H1 (cell line): ENCODE results near the gene POLR3H. TPM values are rescaled to one million over a fixed set of nuclear protein-coding genes. Genes with fewer than 3 reads are reported as not detected.

Experiments used
- CTCF ChIA-PET: fragments of 300-600 bp; sonication (Branson Sonifier 250); formaldehyde crosslinking; loops from one replicate; lab custom pipeline; 2021; ENCODE audit not compliant: partially characterized antibody; lab: Charles Lee
- POLR2A ChIA-PET: fragments of 300-600 bp; sonication (Branson Sonifier 250); formaldehyde crosslinking; loops from one replicate; lab custom pipeline; 2021; ENCODE audit warnings: inconsistent platforms; ENCODE audit not compliant: partially characterized antibody; lab: Charles Lee
- DNase-seq, 2 experiments: peaks; one replicate each; pipeline versions ENCODE4 v3.0.0 to v3.0.0-alpha.2; 2010 to 2022; ENCODE audit warnings: low spot score in 2 of 2, low read depth in 1 of 2, mixed read lengths in 1 of 2
- FAIRE-seq: peaks from 2 replicates; lab custom pipeline; 2011; peaks lifted over from hg19 to GRCh38; lab: Jason Lieb, UNC
- H2AFZ ChIP-seq: 2 replicates; pipeline ENCODE4 v1.8.1; 2012; ENCODE audit warnings: low read length, inconsistent platforms
- H2AK5ac ChIP-seq: 2 replicates; pipeline ENCODE4 v1.6.1; 2013; ENCODE audit warnings: low read depth, low read length
- H2BK120ac ChIP-seq: replicated peaks from 2 replicates; pipeline ENCODE3; 2013; ENCODE audit warnings: low read depth, low read length, inconsistent platforms
- H2BK12ac ChIP-seq: 2 replicates; pipeline ENCODE4 v1.6.1; 2013; ENCODE audit warnings: low read depth, low read length
- H2BK15ac ChIP-seq: 2 replicates; pipeline ENCODE4 v1.6.1; 2013; ENCODE audit warnings: low read length
- H2BK20ac ChIP-seq: 2 replicates; pipeline ENCODE4 v1.6.1; 2013; ENCODE audit warnings: low read length
- H2BK5ac ChIP-seq: 2 replicates; pipeline ENCODE4 v1.6.1; 2013; ENCODE audit warnings: low read depth, low read length
- H3K14ac ChIP-seq: 2 replicates; pipeline ENCODE4 v1.6.1; 2013; ENCODE audit warnings: inconsistent platforms; ENCODE audit not compliant: insufficient read length
- H3K18ac ChIP-seq: 2 replicates; pipeline ENCODE4 v1.6.1; 2013; ENCODE audit warnings: low read length; ENCODE audit errors: extremely low read depth
- H3K23ac ChIP-seq: 2 replicates; pipeline ENCODE4 v1.6.1; 2013; ENCODE audit warnings: inconsistent platforms; ENCODE audit not compliant: insufficient read length
- H3K23me2 ChIP-seq: 2 replicates; pipeline ENCODE4 v1.6.1; 2013; ENCODE audit warnings: low read depth, low read length
- H3K27ac ChIP-seq: 2 replicates; pipeline ENCODE4 v1.6.1; 2011; ENCODE audit warnings: low read depth, low read length, inconsistent platforms
- H3K27me3 ChIP-seq, 4 experiments: replicated peaks in 1 of 4; 1 replicate in 1 of 4; 2 replicates in 3 of 4; pipeline versions ENCODE4 v1.6.1 to v1.8.1; 2011 to 2013; ENCODE audit warnings: low read length in 3 of 4, mild to moderate bottlenecking in 3 of 4, inconsistent platforms in 2 of 4, mixed read lengths in 2 of 4, moderate library complexity in 1 of 4; ENCODE audit not compliant: control insufficient read depth in 3 of 4, insufficient read depth in 3 of 4; ENCODE audit errors: extremely low read depth in 1 of 4
- H3K36me3 ChIP-seq, 4 experiments: 2 replicates each; pipeline versions ENCODE4 v1.6.1 to v1.8.1; 2011 to 2013; ENCODE audit warnings: mild to moderate bottlenecking in 4 of 4, low read length in 3 of 4, moderate library complexity in 2 of 4, control low read depth in 1 of 4, inconsistent platforms in 1 of 4; ENCODE audit not compliant: insufficient read depth in 4 of 4, control insufficient read depth in 2 of 4
- H3K4ac ChIP-seq: replicated peaks from 2 replicates; pipeline ENCODE3; 2013; ENCODE audit warnings: low read length, low read depth, mixed read lengths, inconsistent platforms; ENCODE audit not compliant: insufficient read length
- H3K4me1 ChIP-seq, 4 experiments: replicated peaks in 1 of 4; 1 replicate in 1 of 4; 2 replicates in 3 of 4; pipeline versions ENCODE4 v1.6.1 to v1.8.1; 2011 to 2013; ENCODE audit warnings: low read length in 3 of 4, inconsistent platforms in 2 of 4, mixed read lengths in 1 of 4; ENCODE audit not compliant: insufficient read depth in 4 of 4, control insufficient read depth in 3 of 4
- H3K4me2 ChIP-seq, 2 experiments: 2 replicates each; pipeline versions ENCODE4 v1.6.1 to v1.8.1; 2011 to 2013; ENCODE audit warnings: low read depth in 2 of 2, low read length in 2 of 2, control low read depth in 1 of 2, inconsistent platforms in 1 of 2, mild to moderate bottlenecking in 1 of 2; ENCODE audit not compliant: insufficient read depth in 1 of 2
- H3K4me3 ChIP-seq, 4 experiments: fragments of 200-600, 300-600 bp in 1 of 4; sonication (generic), shearing (Covaris generic), sonication (Bioruptor Twin) in 1 of 4; 2 replicates each; pipeline versions ENCODE4 v1.5.1 to v1.8.1; 2011 to 2016; ENCODE audit warnings: low read length in 4 of 4, low read depth in 3 of 4, control low read depth in 2 of 4, inconsistent platforms in 2 of 4, mild to moderate bottlenecking in 2 of 4, mixed read lengths in 1 of 4, moderate library complexity in 1 of 4; ENCODE audit not compliant: insufficient read depth in 2 of 4; ENCODE audit errors: extremely low read depth in 1 of 4
- H3K56ac ChIP-seq: replicated peaks from 2 replicates; pipeline ENCODE3; 2013; ENCODE audit warnings: low read depth, mild to moderate bottlenecking, mixed read lengths, low read length, inconsistent platforms; ENCODE audit not compliant: insufficient read length
- H3K79me1 ChIP-seq: 2 replicates; pipeline ENCODE4 v1.6.1; 2013; ENCODE audit warnings: low read depth, low read length, control low read depth
- H3K79me2 ChIP-seq, 2 experiments: 2 replicates each; pipeline versions ENCODE4 v1.6.1 to v1.8.1; 2012 to 2013; ENCODE audit warnings: low read length in 2 of 2, mild to moderate bottlenecking in 2 of 2, inconsistent platforms in 1 of 2; ENCODE audit not compliant: insufficient read depth in 2 of 2, control insufficient read depth in 1 of 2
- H3K9ac ChIP-seq, 4 experiments: replicated peaks in 1 of 4; 1 replicate in 1 of 4; 2 replicates in 3 of 4; pipeline versions ENCODE4 v1.6.1 to v1.8.1; 2011 to 2013; ENCODE audit warnings: low read depth in 3 of 4, low read length in 3 of 4, control low read depth in 2 of 4, mild to moderate bottlenecking in 2 of 4, moderate library complexity in 2 of 4, inconsistent platforms in 1 of 4; ENCODE audit errors: extremely low read depth in 1 of 4
- H3K9me3 ChIP-seq, 2 experiments: 2 replicates each; pipeline versions ENCODE4 v1.6.1 to v1.8.1; 2012 to 2013; ENCODE audit warnings: mild to moderate bottlenecking in 2 of 2, moderate library complexity in 2 of 2, control low read depth in 1 of 2, inconsistent platforms in 1 of 2, low read depth in 1 of 2, low read length in 1 of 2, mixed read lengths in 1 of 2; ENCODE audit not compliant: insufficient read depth in 2 of 2
- H4K20me1 ChIP-seq, 2 experiments: replicated peaks in 1 of 2; 2 replicates each; pipeline versions ENCODE3 to v1.8.1; 2011 to 2013; ENCODE audit warnings: inconsistent platforms in 2 of 2, low read length in 2 of 2, mild to moderate bottlenecking in 1 of 2; ENCODE audit not compliant: insufficient read depth in 2 of 2, control insufficient read depth in 1 of 2
- H4K5ac ChIP-seq: 2 replicates; pipeline ENCODE4 v1.6.1; 2013; ENCODE audit warnings: low read length, low read depth, mixed read lengths, inconsistent platforms; ENCODE audit not compliant: insufficient read length
- H4K8ac ChIP-seq: 2 replicates; pipeline ENCODE4 v1.8.0; 2013; ENCODE audit warnings: mild to moderate bottlenecking, moderate library complexity, low read length, inconsistent platforms; ENCODE audit not compliant: insufficient read depth; ENCODE audit errors: extremely low read depth
- H4K91ac ChIP-seq: replicated peaks from 2 replicates; pipeline ENCODE3; 2013; ENCODE audit warnings: low read length, mixed read lengths, inconsistent platforms; ENCODE audit not compliant: insufficient read length
- ATF3 ChIP-seq: IDR thresholded peaks from 2 replicates; pipeline ENCODE4 v1.6.1; 2011; ENCODE audit warnings: low read depth, mild to moderate bottlenecking, low read length; ENCODE audit not compliant: insufficient read depth
- GTF2F1 ChIP-seq: IDR thresholded peaks from 2 replicates; pipeline ENCODE4 v1.6.1; 2012; ENCODE audit warnings: low read depth, low read length, improper control_type of control experiment, borderline replicate concordance
- HDAC6 ChIP-seq: IDR thresholded peaks from one replicate; pipeline ENCODE4 v1.7.1; 2012; ENCODE audit warnings: low read depth, mild to moderate bottlenecking, inconsistent platforms, low read length, moderate library complexity
- KDM1A ChIP-seq: fragments of 200-600, 300-600 bp; sonication (generic); IDR thresholded peaks from 2 replicates; pipeline ENCODE4 v1.7.1; 2016; ENCODE audit warnings: mild to moderate bottlenecking, low read length, borderline replicate concordance
- POLR2AphosphoS5 ChIP-seq: IDR thresholded peaks from 2 replicates; pipeline ENCODE4 v1.6.1; 2011; ENCODE audit warnings: low read depth, low read length
- POU5F1 ChIP-seq: IDR thresholded peaks from 2 replicates; pipeline ENCODE4 v1.6.1; 2011; ENCODE audit warnings: low read depth, mild to moderate bottlenecking, low read length, moderate library complexity
- RNF2 ChIP-seq: fragments of 200-900, 300-1000 bp; sonication (generic); IDR thresholded peaks from 2 replicates; pipeline ENCODE4 v1.7.1; 2016; ENCODE audit warnings: borderline replicate concordance, low read depth, mild to moderate bottlenecking, antibody characterized with exemption, low read length; ENCODE audit not compliant: poor library complexity, severe bottlenecking; ENCODE audit errors: missing control alignments
- WGBS, 2 experiments: shearing (Covaris generic) in 1 of 2; methylation state at CpG; one replicate each; pipeline versions ENCODE4 v1.1.6 to v1.1.7; 2013 to 2015; ENCODE audit warnings: low lambda C conversion rate in 2 of 2, mixed read lengths in 2 of 2, inconsistent platforms in 1 of 2, low coverage in 1 of 2, missing lambda C conversion rate in 1 of 2; ENCODE audit not compliant: insufficient replicate concordance in 2 of 2, insufficient coverage in 1 of 2, insufficient read length in 1 of 2; ENCODE audit errors: extremely low coverage in 1 of 2, missing lambda C conversion rate in 1 of 2; 5-methylcytosine and 5-hydroxymethylcytosine counted together
- polyA plus RNA-seq, 7 experiments: library from polyadenylated mRNA; depleted of rRNA in 3 of 7; stranded (reverse) in 5 of 7; unstranded in 2 of 7; fragments of >200 nt in 5 of 7; fragments of 200-250 nt in 2 of 7; gene quantifications; 1 replicate in 5 of 7; 2 replicates in 1 of 7; 4 replicates in 1 of 7; pipeline versions ENCODE4 v1.2.1 to v1.2.3, GENCODE V29; 2011 to 2013; ENCODE audit warnings: missing spikeins in 2 of 7, mixed read lengths in 2 of 7
- total RNA-seq: library from RNA; stranded (reverse); fragmentation: NEBNext Ultra II Directional; extraction: Animal tissue kit (Norgen Biotek cat#: 25700); gene quantifications from 2 replicates; pipeline ENCODE4 v1.2.1, GENCODE V29; 2021

POLR3H gene
- total and polyA plus RNA-seq, 2 of the 8 experiments (the other 6 are each of a cell fraction or from before 2014, with no cell fraction given), result 29.7 to 39.2 TPM

- Histone ChIP-seq H2AFZ (no peak overlapping the region), H2BK20ac (no peak overlapping the region), H2BK15ac (no peak overlapping the region), H4K20me1 (peaks cover 2 to 12% of the 10 kb centered on the region in 2 experiments), H3K4ac (no peak overlapping the region), H3K79me1 (peaks cover 4% of the 10 kb centered on the region), H2BK12ac (no peak overlapping the region), H3K23me2 (no peaks in the 10 kb centered on the region), H3K4me1 (no peaks in the 10 kb centered on the region), H3K18ac (no peak overlapping the region), H3K4me2 (no peak overlapping the region), H3K9me3 (no peaks in the 10 kb centered on the region), H3K56ac (no peak overlapping the region), H3K27me3 (no peaks in the 10 kb centered on the region), H2BK5ac (no peak overlapping the region), H3K4me3 (no peak overlapping the region), H3K36me3 (peaks cover 0 to 11% (median 3%) of the 10 kb centered on the region in 4 experiments; a peak in 4 of 8 replicates), H3K23ac (no peak overlapping the region), H2BK120ac (no peak overlapping the region), H2AK5ac (no peak overlapping the region), H3K14ac (no peak overlapping the region), H3K27ac (no peak overlapping the region), H4K5ac (no peak overlapping the region), H4K8ac (no peak overlapping the region), H4K91ac (no peak overlapping the region), H3K9ac (no peak overlapping the region), H3K79me2 (peaks cover 0 to 7% of the 10 kb centered on the region in 2 experiments; a peak in 1 of 4 replicates)
- 90% methylated on average over 7 of the region's 7 CpGs; no CpG with 5 or more reads in 1 of the 2 experiments for WGBS, 2 experiments
- ChIA-PET POLR2A (interaction anchor here (0.8 to 4.6 kb wide), 10 partner anchors 9 to 54 kb away, joined by 3 to 26 read pairs (median 9); partner anchors contain the start of genes ACO2, PHF5A and TOB2), CTCF (interaction anchor here (0.6 to 17.6 kb wide), 18 partner anchors 8 to 184 kb away, joined by 3 to 218 read pairs (median 6); no protein-coding TSS in a partner anchor)
- no peak for DNase-seq
- no peak for FAIRE-seq
- TF ChIP-seq POU5F1 (no peak), HDAC6 (no peak), RNF2 (no peak), KDM1A (no peak), POLR2AphosphoS5 (no peak), ATF3 (no peak), GTF2F1 (no peak)
Observed at GRCh38 chr22:41500303-41500702, 44.0 kb downstream of the POLR3H start.
